GM12878 (cell line): ENCODE data around the gene RBPJ. TPM values are rescaled to one million over a fixed set of nuclear protein-coding genes. Genes with fewer than 3 reads are reported as not detected.

Experiments
- ATAC-seq: fragments of 200-7000 bp; cut with Tn5 transposase; 3 replicates; pipeline ENCODE4 v1.9.1; 2020; ENCODE audit warnings: mild to moderate bottlenecking, moderate library complexity
- BruUV-seq: library from RNA; stranded (reverse); fragments of 400-500 nt; replicated peaks from 2 replicates; lab custom pipeline; 2021; lab: Mats Ljungman, UMichigan
- CTCF ChIA-PET: fragments of 300-600 bp; sonication (Branson Sonifier 250); formaldehyde crosslinking; extraction: SDS; loops from one replicate; lab custom pipeline; 2021; ENCODE audit warnings: inconsistent platforms; lab: Yijun Ruan, JAX
- POLR2A ChIA-PET: fragments of 350-600 bp; formaldehyde crosslinking; extraction: SDS; loops from one replicate; lab custom pipeline; 2021; ENCODE audit warnings: inconsistent platforms; lab: Charles Lee
- RAD21 ChIA-PET: fragments of 300-600 bp; sonication (Branson Sonifier 250); formaldehyde crosslinking; loops from one replicate; lab custom pipeline; 2023; ENCODE audit warnings: antibody characterized with exemption; ENCODE audit not compliant: unreplicated experiment; lab: Charles Lee
- SMC1A ChIA-PET: fragments of 300-600 bp; sonication (Branson Sonifier 250); formaldehyde crosslinking; loops from one replicate; lab custom pipeline; 2023; ENCODE audit not compliant: unreplicated experiment, uncharacterized antibody; lab: Charles Lee
- DNase-seq: peaks from one replicate; pipeline ENCODE4 v3.0.0-alpha.2; 2011; ENCODE audit warnings: low read depth, low spot score
- FAIRE-seq: peaks from 3 replicates; lab custom pipeline; 2011; peaks lifted over from hg19 to GRCh38; lab: Jason Lieb, UNC
- H2AFZ ChIP-seq: 2 replicates; pipeline ENCODE4 v1.6.0; 2011; ENCODE audit warnings: low read depth, low read length, control low read depth; ENCODE audit not compliant: control insufficient read depth
- H3K27ac ChIP-seq: 2 replicates; pipeline ENCODE4 v1.5.1; 2011; ENCODE audit warnings: control low read depth; ENCODE audit not compliant: control insufficient read depth, insufficient read depth
- H3K27me3 ChIP-seq, 2 experiments: replicated peaks in 1 of 2; 2 replicates each; pipeline versions ENCODE4 v1.6.0 to v1.6.1; 2011; ENCODE audit warnings: low read length in 1 of 2; ENCODE audit not compliant: control insufficient read depth in 2 of 2, insufficient read depth in 2 of 2
- H3K36me3 ChIP-seq, 2 experiments: 2 replicates each; pipeline ENCODE4 v1.5.1; 2011; ENCODE audit warnings: low read length in 1 of 2; ENCODE audit not compliant: control insufficient read depth in 2 of 2, insufficient read depth in 2 of 2
- H3K4me1 ChIP-seq: 2 replicates; pipeline ENCODE4 v1.6.1; 2011; ENCODE audit warnings: mild to moderate bottlenecking, low read length, moderate library complexity, mixed read lengths; ENCODE audit not compliant: control insufficient read depth, insufficient read depth
- H3K4me2 ChIP-seq: 2 replicates; pipeline ENCODE4 v1.6.0; 2011; ENCODE audit warnings: control low read depth; ENCODE audit not compliant: control insufficient read depth, insufficient read depth
- H3K4me3 ChIP-seq: fragments of 200-600 bp; sonication (generic); 2 replicates; pipeline ENCODE4 v1.5.1; 2016
- H3K79me2 ChIP-seq: 2 replicates; pipeline ENCODE4 v1.6.0; 2011; ENCODE audit warnings: low read length; ENCODE audit not compliant: control insufficient read depth, insufficient read depth
- H3K9ac ChIP-seq: 2 replicates; pipeline ENCODE4 v1.8.0; 2011; ENCODE audit warnings: low read length, control low read depth, mixed read lengths; ENCODE audit not compliant: control insufficient read depth, insufficient read depth
- H3K9me3 ChIP-seq: replicated peaks from 3 replicates; pipeline ENCODE4 v1.5.1; 2011; ENCODE audit warnings: mild to moderate bottlenecking, low read length; ENCODE audit not compliant: control insufficient read depth, insufficient read depth
- H4K20me1 ChIP-seq: 2 replicates; pipeline ENCODE4 v1.6.0; 2011; ENCODE audit not compliant: control insufficient read depth, insufficient read depth
- ASH2L ChIP-seq: fragments of 300-600, 200-600 bp; sonication (generic); IDR thresholded peaks from 2 replicates; pipeline ENCODE4 v1.6.1; 2017; ENCODE audit warnings: low read depth, mild to moderate bottlenecking, borderline replicate concordance
- BACH1 ChIP-seq: fragments of 450-650 bp; IDR thresholded peaks from 2 replicates; pipeline ENCODE4 v1.6.1; 2017; ENCODE audit warnings: mild to moderate bottlenecking, borderline replicate concordance
- BHLHE40 ChIP-seq, 2 experiments: fragments of 450-650 bp in 1 of 2; IDR thresholded peaks; 2 replicates each; pipeline ENCODE4 v1.6.1; 2011 to 2017; ENCODE audit warnings: low read depth in 2 of 2, borderline replicate concordance in 1 of 2, improper control_type of control experiment in 1 of 2, low read length in 1 of 2, mild to moderate bottlenecking in 1 of 2
- CHD4 ChIP-seq: fragments of 200-600 bp; sonication (generic); IDR thresholded peaks from 2 replicates; pipeline ENCODE4 v1.6.1; 2016; ENCODE audit warnings: mild to moderate bottlenecking
- IRF4 ChIP-seq: IDR thresholded peaks from 2 replicates; pipeline ENCODE4 v1.6.1; 2011; ENCODE audit warnings: low read depth, low read length
- MYC ChIP-seq: IDR thresholded peaks from 2 replicates; pipeline ENCODE4 v1.6.1; 2011; ENCODE audit warnings: mild to moderate bottlenecking, low read length, moderate library complexity, inconsistent platforms; ENCODE audit not compliant: insufficient read depth, insufficient replicate concordance, insufficient read length, severe bottlenecking
- NFIC ChIP-seq: IDR thresholded peaks from 2 replicates; pipeline ENCODE4 v1.6.1; 2012; ENCODE audit warnings: low read depth, mild to moderate bottlenecking, inconsistent platforms, low read length, moderate library complexity
- NRF1 ChIP-seq: conservative IDR thresholded peaks from 2 replicates; pipeline ENCODE4 v1.6.1; 2011; ENCODE audit warnings: mild to moderate bottlenecking, low read depth, low read length, improper control_type of control experiment
- TAF1 ChIP-seq: IDR thresholded peaks from 2 replicates; pipeline ENCODE4 v1.6.1; 2011; ENCODE audit warnings: mild to moderate bottlenecking, low read depth, low read length, borderline replicate concordance
- WRNIP1 ChIP-seq: IDR thresholded peaks from 2 replicates; pipeline ENCODE4 v1.6.1; 2011; ENCODE audit warnings: low read depth, low read length, improper control_type of control experiment, borderline replicate concordance
- ZNF274 ChIP-seq: IDR thresholded peaks from one replicate; pipeline ENCODE4 v1.8.0; 2011; ENCODE audit not compliant: insufficient read length, insufficient read depth
- WGBS: methylation state at CpG from one replicate; pipeline ENCODE4 v1.1.6; 2016; ENCODE audit warnings: low lambda C conversion rate; ENCODE audit not compliant: insufficient replicate concordance, insufficient coverage; ENCODE audit errors: missing lambda C conversion rate; 5-methylcytosine and 5-hydroxymethylcytosine counted together
- in situ Hi-C: fragments of 300-500 bp; cut with MboI; formaldehyde crosslinking; loops from 9 replicates; pipeline ENCODE4 v1.14.3; 2018; ENCODE audit warnings: mixed read lengths
- intact Hi-C: fragments of 100-400 bp; cut with micrococcal nuclease; formaldehyde crosslinking; loops from one replicate; pipeline ENCODE4 v1.14.2; 2022; ENCODE audit not compliant: unreplicated experiment
- polyA plus RNA-seq, 11 experiments: library from polyadenylated mRNA; depleted of rRNA in 4 of 11; unstranded in 6 of 11; stranded (reverse) in 5 of 11; fragments of >200 nt; fragmentation: Nextera tagmentation in 4 of 11; fragmentation: Illumina TruSeq in 1 of 11; extraction: Ambion mirVana in 4 of 11; extraction: Trizol in 1 of 11; gene quantifications; 1 replicate in 1 of 11; 2 replicates in 10 of 11; pipeline versions ENCODE4 v1.2.1 to v1.2.3, GENCODE V29; 2011 to 2016; ENCODE audit warnings: inconsistent platforms in 2 of 11, missing spikeins in 2 of 11, low read depth in 1 of 11
- total RNA-seq, 4 experiments: library from RNA; depleted of rRNA in 3 of 4; stranded (reverse); fragments of >200 nt in 3 of 4; fragmentation: Illumina TruSeq in 1 of 4; extraction: Trizol in 1 of 4; gene quantifications; 2 replicates each; pipeline versions ENCODE4 v1.2.1 to v1.2.3, GENCODE V29; 2013 to 2021
- TF ChIP-seq, protein P1 (sequence below): fragments of 450-650 bp; IDR thresholded peaks from 2 replicates; pipeline ENCODE4 v1.6.1; 2016; ENCODE audit warnings: mild to moderate bottlenecking, moderate library complexity, borderline replicate concordance
- TF ChIP-seq, protein P2 (sequence below): fragments of 450-650 bp; IDR thresholded peaks from 2 replicates; pipeline ENCODE4 v1.6.1; 2014; ENCODE audit warnings: mild to moderate bottlenecking
- TF ChIP-seq, protein P3 (sequence below): fragments of 450-650 bp; IDR thresholded peaks from 2 replicates; pipeline ENCODE4 v1.6.1; 2017; ENCODE audit warnings: antibody characterized with exemption, mild to moderate bottlenecking, moderate library complexity

RBPJ gene
- total and polyA plus RNA-seq, 10 of the 15 experiments (the other 5 are each of a cell fraction or from before 2014, with no cell fraction given), result 24.5 to 87.6 (median 41.6) TPM

DNA sequence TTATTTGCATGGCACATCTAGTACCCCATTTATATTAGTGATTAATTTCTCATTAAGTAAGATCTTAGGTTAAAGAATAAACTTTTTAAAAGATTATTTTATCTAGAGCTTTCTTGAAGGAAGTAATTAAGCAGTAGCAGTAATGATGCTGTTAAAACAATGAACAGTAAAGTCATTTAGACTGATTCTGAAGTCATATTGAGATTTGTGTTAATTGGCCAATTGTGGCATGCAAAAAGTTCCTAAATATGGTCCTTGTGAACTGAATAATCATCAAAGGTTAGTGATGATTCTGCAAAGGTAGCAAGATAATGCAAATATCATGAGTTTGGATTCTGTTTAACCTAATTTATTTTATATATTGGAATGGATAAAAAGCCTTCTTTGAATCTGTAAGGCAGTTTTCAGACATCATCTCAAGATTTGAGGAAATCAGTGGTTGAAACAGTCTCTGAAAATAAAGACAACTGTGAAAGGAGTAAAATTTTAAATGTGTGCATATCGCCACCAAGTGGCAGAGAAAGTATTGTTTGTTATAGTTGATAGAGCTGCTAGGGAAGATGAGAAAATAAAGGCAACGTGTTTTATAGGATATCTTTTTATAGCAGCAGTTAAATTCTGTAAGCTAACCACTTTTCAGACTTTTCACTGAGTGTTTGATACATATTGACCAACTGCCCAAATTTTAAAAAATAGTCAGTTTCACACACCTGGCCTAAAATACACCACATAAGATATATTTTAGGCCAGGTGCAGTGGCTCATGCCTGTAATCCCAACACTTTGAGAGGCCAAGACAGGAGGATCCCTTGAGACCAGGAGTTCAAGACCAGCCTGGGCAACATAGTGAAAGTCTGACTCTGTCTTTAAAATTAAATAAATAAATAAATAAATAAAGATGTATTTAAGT lies 89.8 kb downstream of the RBPJ start:
- peak; percentile 85 for ATAC-seq
- no peak overlapping the region for H3K27ac ChIP-seq
- 0% methylated on average over 2 of the region's 2 CpGs for WGBS
- no peak overlapping the region for H3K9ac ChIP-seq
- no TSS peak for BruUV-seq
- peak; percentile 44 for DNase-seq
- ChIA-PET POLR2A (no interaction called here), CTCF (interaction anchor here (0.6 to 18.7 kb wide), 36 partner anchors 8 to 484 kb away, joined by 3 to 474 read pairs (median 5); no protein-coding TSS in a partner anchor), RAD21 (interaction anchor here (0.6 to 10.8 kb wide), 26 partner anchors 9 to 597 kb away, joined by 3 to 170 read pairs (median 5); no protein-coding TSS in a partner anchor), SMC1A (interaction anchor here (0.7 to 9.2 kb wide), 31 partner anchors 8 to 978 kb away, joined by 3 to 175 read pairs (median 5); no protein-coding TSS in a partner anchor)
- peaks cover 0 to 16% of the 10 kb centered on the region in 2 experiments; a peak in 3 of 4 replicates for H3K36me3 ChIP-seq
- no peak overlapping the region for H3K4me3 ChIP-seq
- H3K79me2 ChIP-seq, result no peaks in the 10 kb centered on the region
- no peak for FAIRE-seq
- peaks cover 12% of the 10 kb centered on the region for H3K9me3 ChIP-seq
- H3K4me2 ChIP-seq, result no peak overlapping the region
- no peaks in the 10 kb centered on the region for H3K27me3 ChIP-seq
- H4K20me1 ChIP-seq, result no peaks in the 10 kb centered on the region; the same call in 1 of the 2 replicates
- in situ Hi-C loops, result loop anchor here (10.0 kb wide), 1 partner anchor 386 kb away; no protein-coding TSS in a partner anchor
- intact Hi-C loops, result loop anchor here (1.0 to 5.0 kb wide), 6 partner anchors 80 to 483 kb away; no protein-coding TSS in a partner anchor
- no peak overlapping the region for H2AFZ ChIP-seq
- no peaks in the 10 kb centered on the region for H3K4me1 ChIP-seq
- TF ChIP-seq WRNIP1, result no peak
- TF ChIP-seq TAF1, result no peak
- TF ChIP-seq, protein P1, sequence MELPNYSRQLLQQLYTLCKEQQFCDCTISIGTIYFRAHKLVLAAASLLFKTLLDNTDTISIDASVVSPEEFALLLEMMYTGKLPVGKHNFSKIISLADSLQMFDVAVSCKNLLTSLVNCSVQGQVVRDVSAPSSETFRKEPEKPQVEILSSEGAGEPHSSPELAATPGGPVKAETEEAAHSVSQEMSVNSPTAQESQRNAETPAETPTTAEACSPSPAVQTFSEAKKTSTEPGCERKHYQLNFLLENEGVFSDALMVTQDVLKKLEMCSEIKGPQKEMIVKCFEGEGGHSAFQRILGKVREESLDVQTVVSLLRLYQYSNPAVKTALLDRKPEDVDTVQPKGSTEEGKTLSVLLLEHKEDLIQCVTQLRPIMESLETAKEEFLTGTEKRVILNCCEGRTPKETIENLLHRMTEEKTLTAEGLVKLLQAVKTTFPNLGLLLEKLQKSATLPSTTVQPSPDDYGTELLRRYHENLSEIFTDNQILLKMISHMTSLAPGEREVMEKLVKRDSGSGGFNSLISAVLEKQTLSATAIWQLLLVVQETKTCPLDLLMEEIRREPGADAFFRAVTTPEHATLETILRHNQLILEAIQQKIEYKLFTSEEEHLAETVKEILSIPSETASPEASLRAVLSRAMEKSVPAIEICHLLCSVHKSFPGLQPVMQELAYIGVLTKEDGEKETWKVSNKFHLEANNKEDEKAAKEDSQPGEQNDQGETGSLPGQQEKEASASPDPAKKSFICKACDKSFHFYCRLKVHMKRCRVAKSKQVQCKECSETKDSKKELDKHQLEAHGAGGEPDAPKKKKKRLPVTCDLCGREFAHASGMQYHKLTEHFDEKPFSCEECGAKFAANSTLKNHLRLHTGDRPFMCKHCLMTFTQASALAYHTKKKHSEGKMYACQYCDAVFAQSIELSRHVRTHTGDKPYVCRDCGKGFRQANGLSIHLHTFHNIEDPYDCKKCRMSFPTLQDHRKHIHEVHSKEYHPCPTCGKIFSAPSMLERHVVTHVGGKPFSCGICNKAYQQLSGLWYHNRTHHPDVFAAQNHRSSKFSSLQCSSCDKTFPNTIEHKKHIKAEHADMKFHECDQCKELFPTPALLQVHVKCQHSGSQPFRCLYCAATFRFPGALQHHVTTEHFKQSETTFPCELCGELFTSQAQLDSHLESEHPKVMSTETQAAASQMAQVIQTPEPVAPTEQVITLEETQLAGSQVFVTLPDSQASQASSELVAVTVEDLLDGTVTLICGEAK, result no peak
- no peak for TF ChIP-seq MYC
- no peak for TF ChIP-seq CHD4
- TF ChIP-seq IRF4, result no peak
- no peak for TF ChIP-seq NRF1
- TF ChIP-seq, protein P2, sequence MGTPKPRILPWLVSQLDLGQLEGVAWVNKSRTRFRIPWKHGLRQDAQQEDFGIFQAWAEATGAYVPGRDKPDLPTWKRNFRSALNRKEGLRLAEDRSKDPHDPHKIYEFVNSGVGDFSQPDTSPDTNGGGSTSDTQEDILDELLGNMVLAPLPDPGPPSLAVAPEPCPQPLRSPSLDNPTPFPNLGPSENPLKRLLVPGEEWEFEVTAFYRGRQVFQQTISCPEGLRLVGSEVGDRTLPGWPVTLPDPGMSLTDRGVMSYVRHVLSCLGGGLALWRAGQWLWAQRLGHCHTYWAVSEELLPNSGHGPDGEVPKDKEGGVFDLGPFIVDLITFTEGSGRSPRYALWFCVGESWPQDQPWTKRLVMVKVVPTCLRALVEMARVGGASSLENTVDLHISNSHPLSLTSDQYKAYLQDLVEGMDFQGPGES, result no peak
- TF ChIP-seq BACH1, result no peak
- TF ChIP-seq ASH2L, result no peak
- TF ChIP-seq, protein P3, sequence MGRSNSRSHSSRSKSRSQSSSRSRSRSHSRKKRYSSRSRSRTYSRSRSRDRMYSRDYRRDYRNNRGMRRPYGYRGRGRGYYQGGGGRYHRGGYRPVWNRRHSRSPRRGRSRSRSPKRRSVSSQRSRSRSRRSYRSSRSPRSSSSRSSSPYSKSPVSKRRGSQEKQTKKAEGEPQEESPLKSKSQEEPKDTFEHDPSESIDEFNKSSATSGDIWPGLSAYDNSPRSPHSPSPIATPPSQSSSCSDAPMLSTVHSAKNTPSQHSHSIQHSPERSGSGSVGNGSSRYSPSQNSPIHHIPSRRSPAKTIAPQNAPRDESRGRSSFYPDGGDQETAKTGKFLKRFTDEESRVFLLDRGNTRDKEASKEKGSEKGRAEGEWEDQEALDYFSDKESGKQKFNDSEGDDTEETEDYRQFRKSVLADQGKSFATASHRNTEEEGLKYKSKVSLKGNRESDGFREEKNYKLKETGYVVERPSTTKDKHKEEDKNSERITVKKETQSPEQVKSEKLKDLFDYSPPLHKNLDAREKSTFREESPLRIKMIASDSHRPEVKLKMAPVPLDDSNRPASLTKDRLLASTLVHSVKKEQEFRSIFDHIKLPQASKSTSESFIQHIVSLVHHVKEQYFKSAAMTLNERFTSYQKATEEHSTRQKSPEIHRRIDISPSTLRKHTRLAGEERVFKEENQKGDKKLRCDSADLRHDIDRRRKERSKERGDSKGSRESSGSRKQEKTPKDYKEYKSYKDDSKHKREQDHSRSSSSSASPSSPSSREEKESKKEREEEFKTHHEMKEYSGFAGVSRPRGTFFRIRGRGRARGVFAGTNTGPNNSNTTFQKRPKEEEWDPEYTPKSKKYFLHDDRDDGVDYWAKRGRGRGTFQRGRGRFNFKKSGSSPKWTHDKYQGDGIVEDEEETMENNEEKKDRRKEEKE, result no peak
- TF ChIP-seq ZNF274, result no peak
- no peak for TF ChIP-seq NFIC
- TF ChIP-seq BHLHE40 (IDR thresholded peaks at IDR 0.05; ENCODE audit: borderline replicate concordance in 1 of 2, low read depth in 2 of 2, low read length in 1 of 2), result no peak
